H1 (cell line): ENCODE results near the gene SYTL1. TPM values are rescaled to one million over a fixed set of nuclear protein-coding genes. Genes with fewer than 3 reads are reported as not detected.

Experiments used
- CTCF ChIA-PET: fragments of 300-600 bp; sonication (Branson Sonifier 250); formaldehyde crosslinking; loops from one replicate; lab custom pipeline; 2021; ENCODE audit not compliant: partially characterized antibody; lab: Charles Lee
- POLR2A ChIA-PET: fragments of 300-600 bp; sonication (Branson Sonifier 250); formaldehyde crosslinking; loops from one replicate; lab custom pipeline; 2021; ENCODE audit warnings: inconsistent platforms; ENCODE audit not compliant: partially characterized antibody; lab: Charles Lee
- DNase-seq, 2 experiments: peaks; one replicate each; pipeline versions ENCODE4 v3.0.0 to v3.0.0-alpha.2; 2010 to 2022; ENCODE audit warnings: low spot score in 2 of 2, low read depth in 1 of 2, mixed read lengths in 1 of 2
- FAIRE-seq: peaks from 2 replicates; lab custom pipeline; 2011; peaks lifted over from hg19 to GRCh38; lab: Jason Lieb, UNC
- H2AFZ ChIP-seq: 2 replicates; pipeline ENCODE4 v1.8.1; 2012; ENCODE audit warnings: low read length, inconsistent platforms
- H2AK5ac ChIP-seq: 2 replicates; pipeline ENCODE4 v1.6.1; 2013; ENCODE audit warnings: low read depth, low read length
- H2BK120ac ChIP-seq: replicated peaks from 2 replicates; pipeline ENCODE3; 2013; ENCODE audit warnings: low read depth, low read length, inconsistent platforms
- H2BK12ac ChIP-seq: 2 replicates; pipeline ENCODE4 v1.6.1; 2013; ENCODE audit warnings: low read depth, low read length
- H2BK15ac ChIP-seq: 2 replicates; pipeline ENCODE4 v1.6.1; 2013; ENCODE audit warnings: low read length
- H2BK20ac ChIP-seq: 2 replicates; pipeline ENCODE4 v1.6.1; 2013; ENCODE audit warnings: low read length
- H2BK5ac ChIP-seq: 2 replicates; pipeline ENCODE4 v1.6.1; 2013; ENCODE audit warnings: low read depth, low read length
- H3K14ac ChIP-seq: 2 replicates; pipeline ENCODE4 v1.6.1; 2013; ENCODE audit warnings: inconsistent platforms; ENCODE audit not compliant: insufficient read length
- H3K18ac ChIP-seq: 2 replicates; pipeline ENCODE4 v1.6.1; 2013; ENCODE audit warnings: low read length; ENCODE audit errors: extremely low read depth
- H3K23ac ChIP-seq: 2 replicates; pipeline ENCODE4 v1.6.1; 2013; ENCODE audit warnings: inconsistent platforms; ENCODE audit not compliant: insufficient read length
- H3K23me2 ChIP-seq: 2 replicates; pipeline ENCODE4 v1.6.1; 2013; ENCODE audit warnings: low read depth, low read length
- H3K27ac ChIP-seq: 2 replicates; pipeline ENCODE4 v1.6.1; 2011; ENCODE audit warnings: low read depth, low read length, inconsistent platforms
- H3K27me3 ChIP-seq, 4 experiments: replicated peaks in 1 of 4; 1 replicate in 1 of 4; 2 replicates in 3 of 4; pipeline versions ENCODE4 v1.6.1 to v1.8.1; 2011 to 2013; ENCODE audit warnings: low read length in 3 of 4, mild to moderate bottlenecking in 3 of 4, inconsistent platforms in 2 of 4, mixed read lengths in 2 of 4, moderate library complexity in 1 of 4; ENCODE audit not compliant: control insufficient read depth in 3 of 4, insufficient read depth in 3 of 4; ENCODE audit errors: extremely low read depth in 1 of 4
- H3K36me3 ChIP-seq, 4 experiments: 2 replicates each; pipeline versions ENCODE4 v1.6.1 to v1.8.1; 2011 to 2013; ENCODE audit warnings: mild to moderate bottlenecking in 4 of 4, low read length in 3 of 4, moderate library complexity in 2 of 4, control low read depth in 1 of 4, inconsistent platforms in 1 of 4; ENCODE audit not compliant: insufficient read depth in 4 of 4, control insufficient read depth in 2 of 4
- H3K4ac ChIP-seq: replicated peaks from 2 replicates; pipeline ENCODE3; 2013; ENCODE audit warnings: low read length, low read depth, mixed read lengths, inconsistent platforms; ENCODE audit not compliant: insufficient read length
- H3K4me1 ChIP-seq, 4 experiments: replicated peaks in 1 of 4; 1 replicate in 1 of 4; 2 replicates in 3 of 4; pipeline versions ENCODE4 v1.6.1 to v1.8.1; 2011 to 2013; ENCODE audit warnings: low read length in 3 of 4, inconsistent platforms in 2 of 4, mixed read lengths in 1 of 4; ENCODE audit not compliant: insufficient read depth in 4 of 4, control insufficient read depth in 3 of 4
- H3K4me2 ChIP-seq, 2 experiments: 2 replicates each; pipeline versions ENCODE4 v1.6.1 to v1.8.1; 2011 to 2013; ENCODE audit warnings: low read depth in 2 of 2, low read length in 2 of 2, control low read depth in 1 of 2, inconsistent platforms in 1 of 2, mild to moderate bottlenecking in 1 of 2; ENCODE audit not compliant: insufficient read depth in 1 of 2
- H3K4me3 ChIP-seq, 4 experiments: fragments of 200-600, 300-600 bp in 1 of 4; sonication (generic), shearing (Covaris generic), sonication (Bioruptor Twin) in 1 of 4; 2 replicates each; pipeline versions ENCODE4 v1.5.1 to v1.8.1; 2011 to 2016; ENCODE audit warnings: low read length in 4 of 4, low read depth in 3 of 4, control low read depth in 2 of 4, inconsistent platforms in 2 of 4, mild to moderate bottlenecking in 2 of 4, mixed read lengths in 1 of 4, moderate library complexity in 1 of 4; ENCODE audit not compliant: insufficient read depth in 2 of 4; ENCODE audit errors: extremely low read depth in 1 of 4
- H3K56ac ChIP-seq: replicated peaks from 2 replicates; pipeline ENCODE3; 2013; ENCODE audit warnings: low read depth, mild to moderate bottlenecking, mixed read lengths, low read length, inconsistent platforms; ENCODE audit not compliant: insufficient read length
- H3K79me1 ChIP-seq: 2 replicates; pipeline ENCODE4 v1.6.1; 2013; ENCODE audit warnings: low read depth, low read length, control low read depth
- H3K79me2 ChIP-seq, 2 experiments: 2 replicates each; pipeline versions ENCODE4 v1.6.1 to v1.8.1; 2012 to 2013; ENCODE audit warnings: low read length in 2 of 2, mild to moderate bottlenecking in 2 of 2, inconsistent platforms in 1 of 2; ENCODE audit not compliant: insufficient read depth in 2 of 2, control insufficient read depth in 1 of 2
- H3K9ac ChIP-seq, 4 experiments: replicated peaks in 1 of 4; 1 replicate in 1 of 4; 2 replicates in 3 of 4; pipeline versions ENCODE4 v1.6.1 to v1.8.1; 2011 to 2013; ENCODE audit warnings: low read depth in 3 of 4, low read length in 3 of 4, control low read depth in 2 of 4, mild to moderate bottlenecking in 2 of 4, moderate library complexity in 2 of 4, inconsistent platforms in 1 of 4; ENCODE audit errors: extremely low read depth in 1 of 4
- H3K9me3 ChIP-seq, 2 experiments: 2 replicates each; pipeline versions ENCODE4 v1.6.1 to v1.8.1; 2012 to 2013; ENCODE audit warnings: mild to moderate bottlenecking in 2 of 2, moderate library complexity in 2 of 2, control low read depth in 1 of 2, inconsistent platforms in 1 of 2, low read depth in 1 of 2, low read length in 1 of 2, mixed read lengths in 1 of 2; ENCODE audit not compliant: insufficient read depth in 2 of 2
- H4K20me1 ChIP-seq, 2 experiments: replicated peaks in 1 of 2; 2 replicates each; pipeline versions ENCODE3 to v1.8.1; 2011 to 2013; ENCODE audit warnings: inconsistent platforms in 2 of 2, low read length in 2 of 2, mild to moderate bottlenecking in 1 of 2; ENCODE audit not compliant: insufficient read depth in 2 of 2, control insufficient read depth in 1 of 2
- H4K5ac ChIP-seq: 2 replicates; pipeline ENCODE4 v1.6.1; 2013; ENCODE audit warnings: low read length, low read depth, mixed read lengths, inconsistent platforms; ENCODE audit not compliant: insufficient read length
- H4K8ac ChIP-seq: 2 replicates; pipeline ENCODE4 v1.8.0; 2013; ENCODE audit warnings: mild to moderate bottlenecking, moderate library complexity, low read length, inconsistent platforms; ENCODE audit not compliant: insufficient read depth; ENCODE audit errors: extremely low read depth
- H4K91ac ChIP-seq: replicated peaks from 2 replicates; pipeline ENCODE3; 2013; ENCODE audit warnings: low read length, mixed read lengths, inconsistent platforms; ENCODE audit not compliant: insufficient read length
- EP300 ChIP-seq, 2 experiments: IDR thresholded peaks; 1 replicate in 1 of 2; 2 replicates in 1 of 2; pipeline ENCODE4 v1.6.1; 2011 to 2012; ENCODE audit warnings: low read depth in 2 of 2, low read length in 2 of 2, mild to moderate bottlenecking in 2 of 2, borderline replicate concordance in 1 of 2, inconsistent platforms in 1 of 2, moderate library complexity in 1 of 2
- JUND ChIP-seq: IDR thresholded peaks from 2 replicates; pipeline ENCODE4 v1.6.1; 2011; ENCODE audit warnings: mild to moderate bottlenecking, improper control_type of control experiment, low read length
- POU5F1 ChIP-seq: IDR thresholded peaks from 2 replicates; pipeline ENCODE4 v1.6.1; 2011; ENCODE audit warnings: low read depth, mild to moderate bottlenecking, low read length, moderate library complexity
- RAD21 ChIP-seq, 2 experiments: IDR thresholded peaks in 1 of 2; conservative IDR thresholded peaks in 1 of 2; 2 replicates each; pipeline ENCODE4 v1.6.1; 2011; ENCODE audit warnings: low read depth in 2 of 2, low read length in 2 of 2, improper control_type of control experiment in 1 of 2, inconsistent platforms in 1 of 2, mild to moderate bottlenecking in 1 of 2, moderate library complexity in 1 of 2
- YY1 ChIP-seq: IDR thresholded peaks from 2 replicates; pipeline ENCODE4 v1.6.1; 2011; ENCODE audit warnings: low read depth, mild to moderate bottlenecking, low read length
- WGBS, 2 experiments: shearing (Covaris generic) in 1 of 2; methylation state at CpG; one replicate each; pipeline versions ENCODE4 v1.1.6 to v1.1.7; 2013 to 2015; ENCODE audit warnings: low lambda C conversion rate in 2 of 2, mixed read lengths in 2 of 2, inconsistent platforms in 1 of 2, low coverage in 1 of 2, missing lambda C conversion rate in 1 of 2; ENCODE audit not compliant: insufficient replicate concordance in 2 of 2, insufficient coverage in 1 of 2, insufficient read length in 1 of 2; ENCODE audit errors: extremely low coverage in 1 of 2, missing lambda C conversion rate in 1 of 2; 5-methylcytosine and 5-hydroxymethylcytosine counted together
- polyA plus RNA-seq, 7 experiments: library from polyadenylated mRNA; depleted of rRNA in 3 of 7; stranded (reverse) in 5 of 7; unstranded in 2 of 7; fragments of >200 nt in 5 of 7; fragments of 200-250 nt in 2 of 7; gene quantifications; 1 replicate in 5 of 7; 2 replicates in 1 of 7; 4 replicates in 1 of 7; pipeline versions ENCODE4 v1.2.1 to v1.2.3, GENCODE V29; 2011 to 2013; ENCODE audit warnings: missing spikeins in 2 of 7, mixed read lengths in 2 of 7
- total RNA-seq: library from RNA; stranded (reverse); fragmentation: NEBNext Ultra II Directional; extraction: Animal tissue kit (Norgen Biotek cat#: 25700); gene quantifications from 2 replicates; pipeline ENCODE4 v1.2.1, GENCODE V29; 2021
- TF ChIP-seq, protein P1 (sequence below), 3 experiments: IDR thresholded peaks; 1 replicate in 2 of 3; 2 replicates in 1 of 3; pipeline versions ENCODE4 v1.5.1 to v1.6.1; 2011; ENCODE audit warnings: low read length in 3 of 3, mild to moderate bottlenecking in 3 of 3, inconsistent platforms in 2 of 3, low read depth in 1 of 3, moderate library complexity in 1 of 3; ENCODE audit not compliant: insufficient read depth in 1 of 3; ENCODE audit errors: control extremely low read depth in 1 of 3

The SYTL1 gene
- total and polyA plus RNA-seq, 2 of the 8 experiments (the other 6 are each of a cell fraction or from before 2014, with no cell fraction given) = 6.4 to 19.5 TPM

- Histone ChIP-seq H2AFZ (no peak overlapping the region), H2BK15ac (0 out of 2 replicates have a peak overlapping the region, but pooled peaks have one; percentile 81), H3K27me3 (no peaks in the 10 kb centered on the region), H3K23ac (no peak overlapping the region), H3K36me3 (no peaks in the 10 kb centered on the region), H4K91ac (peak overlapping the region; percentile 75), H3K27ac (no peak overlapping the region), H3K9me3 (no peaks in the 10 kb centered on the region), H2AK5ac (no peak overlapping the region), H3K4me1 (peaks cover 0 to 22% (median 11%) of the 10 kb centered on the region in 4 experiments; a peak in 6 of 7 replicates), H3K56ac (no peak overlapping the region), H4K20me1 (no peaks in the 10 kb centered on the region), H2BK12ac (peak overlapping the region; percentile 94; the same call in 1 of the 2 replicates), H3K4ac (no peak overlapping the region), H3K14ac (no peak overlapping the region), H3K23me2 (no peaks in the 10 kb centered on the region), H2BK120ac (no peak overlapping the region), H3K4me2 (no peak overlapping the region), H3K79me1 (no peaks in the 10 kb centered on the region), H3K4me3 (no peak overlapping the region), H3K79me2 (no peaks in the 10 kb centered on the region), H4K5ac (no peak overlapping the region), H2BK5ac (0 out of 2 replicates have a peak overlapping the region, but pooled peaks have one; percentile 54), H2BK20ac (no peak overlapping the region; the same call in 1 of the 2 replicates), H3K18ac (no peak overlapping the region), H4K8ac (0 out of 2 replicates have a peak overlapping the region, but pooled peaks have one; percentile 69), H3K9ac (no peak overlapping the region)
- DNase-seq (peak in 1 of 2 experiments; percentile 90), FAIRE-seq (peak; percentile 72)
- WGBS, 2 experiments = 54% methylated on average over 5 of the region's 5 CpGs; no CpG with 5 or more reads in 1 of the 2 experiments
- ChIA-PET CTCF (interaction anchor here (0.5 to 17.9 kb wide), 47 partner anchors 10 to 442 kb away, joined by 3 to 321 read pairs (median 5); partner anchors contain the start of genes AHDC1, CD164L2, GPR3 and MAP3K6), POLR2A (interaction anchor here (0.6 to 2.5 kb wide), 20 partner anchors 7 to 273 kb away, joined by 3 to 10 read pairs (median 4); partner anchors contain the start of genes CD164L2 and MAP3K6)
- TF ChIP-seq RAD21 (IDR thresholded peaks at IDR 0.05 in 1 of 2, conservative IDR thresholded peaks at IDR 0.05 in 1 of 2; ENCODE audit: low read depth in 2 of 2, low read length in 2 of 2) = peak; percentile 99 to 100
- no peak for TF ChIP-seq POU5F1
- 0 out of 2 replicates have a peak, but pooled peaks have one; percentile 10 for TF ChIP-seq JUND
- no peak for TF ChIP-seq EP300 (IDR thresholded peaks at IDR 0.05; ENCODE audit: borderline replicate concordance in 1 of 2, low read depth in 2 of 2, low read length in 2 of 2)
- 0 out of 2 replicates have a peak, but pooled peaks have one; percentile 12 for TF ChIP-seq YY1
- TF ChIP-seq, protein P1, sequence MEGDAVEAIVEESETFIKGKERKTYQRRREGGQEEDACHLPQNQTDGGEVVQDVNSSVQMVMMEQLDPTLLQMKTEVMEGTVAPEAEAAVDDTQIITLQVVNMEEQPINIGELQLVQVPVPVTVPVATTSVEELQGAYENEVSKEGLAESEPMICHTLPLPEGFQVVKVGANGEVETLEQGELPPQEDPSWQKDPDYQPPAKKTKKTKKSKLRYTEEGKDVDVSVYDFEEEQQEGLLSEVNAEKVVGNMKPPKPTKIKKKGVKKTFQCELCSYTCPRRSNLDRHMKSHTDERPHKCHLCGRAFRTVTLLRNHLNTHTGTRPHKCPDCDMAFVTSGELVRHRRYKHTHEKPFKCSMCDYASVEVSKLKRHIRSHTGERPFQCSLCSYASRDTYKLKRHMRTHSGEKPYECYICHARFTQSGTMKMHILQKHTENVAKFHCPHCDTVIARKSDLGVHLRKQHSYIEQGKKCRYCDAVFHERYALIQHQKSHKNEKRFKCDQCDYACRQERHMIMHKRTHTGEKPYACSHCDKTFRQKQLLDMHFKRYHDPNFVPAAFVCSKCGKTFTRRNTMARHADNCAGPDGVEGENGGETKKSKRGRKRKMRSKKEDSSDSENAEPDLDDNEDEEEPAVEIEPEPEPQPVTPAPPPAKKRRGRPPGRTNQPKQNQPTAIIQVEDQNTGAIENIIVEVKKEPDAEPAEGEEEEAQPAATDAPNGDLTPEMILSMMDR (IDR thresholded peaks at IDR 0.05; ENCODE audit: control extremely low read depth in 1 of 3, insufficient read depth in 1 of 3, low read depth in 1 of 3, low read length in 3 of 3) = peak; percentile 97 to 99 (median 99)
These were observed 41.3 kb upstream of the SYTL1 start for GRCh38 chr1:27300341-27301051.
